GM04503 (cell line): ENCODE measurements around the gene R3HCC1L.
A peak's percentile ranks its signal among the peaks of the same experiment; 100 is the strongest.

Experiments used
- DNase-seq: peaks from one replicate; pipeline ENCODE4 v3.0.0-alpha.2; 2012; ENCODE audit warnings: low read depth

R3HCC1L gene

DNA sequence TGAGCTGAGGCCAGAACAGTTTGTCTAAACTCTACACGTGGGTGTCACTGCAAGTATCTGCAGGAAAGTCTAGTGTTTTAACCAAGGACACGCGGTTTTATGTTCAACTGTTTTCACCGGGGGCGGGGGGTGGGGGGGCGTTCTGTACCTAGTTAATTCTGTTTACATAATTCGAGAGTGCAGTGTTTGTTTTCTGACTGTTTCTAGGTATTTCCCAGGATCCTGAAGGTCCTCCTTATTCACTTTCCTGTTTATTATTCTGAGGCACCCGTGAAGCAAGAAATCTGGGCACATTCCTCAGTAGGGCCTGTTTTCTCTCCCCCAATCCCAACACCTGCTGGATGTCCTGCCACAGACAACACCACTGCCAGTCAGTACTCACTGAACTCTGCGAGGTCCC, 125.9 kb downstream of the R3HCC1L start:
- no peak for DNase-seq

GRCh38 chr10:98260752-98261151, 126.3 kb downstream of the R3HCC1L start:
- DNase-seq, result no peak

DNA sequence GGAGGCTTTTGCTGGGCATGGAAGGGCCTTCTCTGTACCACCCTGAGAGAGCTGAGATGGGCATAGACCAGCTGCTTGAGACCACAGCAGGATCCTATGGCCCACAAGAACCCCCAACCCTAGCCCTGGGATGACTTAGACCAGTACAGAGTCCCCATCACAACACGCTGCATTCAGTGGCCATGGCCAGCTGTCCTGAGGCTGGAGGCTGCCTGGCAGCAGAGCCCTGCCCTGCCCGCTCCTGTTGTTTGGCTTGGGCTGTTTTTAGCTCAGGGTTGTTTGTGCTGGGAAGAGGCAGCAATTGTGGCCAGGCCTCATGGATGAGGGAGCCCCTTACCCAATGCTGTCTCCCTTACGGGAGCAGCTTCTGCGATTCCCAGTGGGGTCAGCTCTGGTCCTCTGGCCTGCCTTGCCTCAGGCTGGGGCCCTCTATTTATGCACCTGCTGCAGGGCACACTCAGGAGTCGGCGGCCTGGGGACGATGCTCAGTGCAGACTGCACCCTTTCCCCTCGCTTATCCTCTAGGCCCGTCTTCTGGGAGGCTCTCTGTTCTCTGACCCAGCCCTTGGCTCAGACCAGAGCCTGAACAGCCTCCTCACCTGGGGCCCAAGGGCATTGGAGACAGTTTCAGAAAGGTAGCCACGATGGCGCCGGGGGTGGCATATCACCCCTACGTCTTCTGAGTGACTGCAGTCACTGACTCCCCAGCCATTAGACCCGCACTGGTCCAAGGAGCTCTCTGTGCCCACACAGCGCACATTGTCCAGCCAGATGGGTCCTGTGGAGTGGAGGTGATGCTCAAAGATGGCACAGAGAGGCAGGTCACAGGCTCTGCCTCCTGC, 127.2 kb downstream of the R3HCC1L start:
- DNase-seq, result no peak

GRCh38 chr10:98262571-98262970, 128.1 kb downstream of the R3HCC1L start:
- no peak for DNase-seq

DNA sequence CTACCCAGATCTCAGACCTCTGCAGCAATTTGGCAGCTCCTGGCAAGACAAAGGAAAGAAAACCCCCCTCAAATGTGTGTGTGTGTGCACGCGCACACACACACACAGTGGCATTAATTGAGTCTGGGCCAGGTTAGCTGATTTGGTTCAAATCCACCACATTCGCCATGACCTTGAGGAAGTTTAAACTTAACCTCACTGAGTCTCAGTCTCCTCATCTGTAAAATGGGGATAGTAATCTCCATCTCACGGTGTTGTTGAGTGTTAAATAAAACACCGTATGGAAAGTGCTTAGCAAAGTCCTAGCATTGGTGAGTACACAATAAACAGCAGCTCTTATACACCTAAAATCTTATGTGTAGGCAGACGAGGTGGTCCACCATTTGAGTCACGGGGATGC, 128.6 kb downstream of the R3HCC1L start:
- DNase-seq, result no peak

- no peak for DNase-seq
These were observed 130.1 kb downstream of the R3HCC1L start for GRCh38 chr10:98264378-98265065.

DNA sequence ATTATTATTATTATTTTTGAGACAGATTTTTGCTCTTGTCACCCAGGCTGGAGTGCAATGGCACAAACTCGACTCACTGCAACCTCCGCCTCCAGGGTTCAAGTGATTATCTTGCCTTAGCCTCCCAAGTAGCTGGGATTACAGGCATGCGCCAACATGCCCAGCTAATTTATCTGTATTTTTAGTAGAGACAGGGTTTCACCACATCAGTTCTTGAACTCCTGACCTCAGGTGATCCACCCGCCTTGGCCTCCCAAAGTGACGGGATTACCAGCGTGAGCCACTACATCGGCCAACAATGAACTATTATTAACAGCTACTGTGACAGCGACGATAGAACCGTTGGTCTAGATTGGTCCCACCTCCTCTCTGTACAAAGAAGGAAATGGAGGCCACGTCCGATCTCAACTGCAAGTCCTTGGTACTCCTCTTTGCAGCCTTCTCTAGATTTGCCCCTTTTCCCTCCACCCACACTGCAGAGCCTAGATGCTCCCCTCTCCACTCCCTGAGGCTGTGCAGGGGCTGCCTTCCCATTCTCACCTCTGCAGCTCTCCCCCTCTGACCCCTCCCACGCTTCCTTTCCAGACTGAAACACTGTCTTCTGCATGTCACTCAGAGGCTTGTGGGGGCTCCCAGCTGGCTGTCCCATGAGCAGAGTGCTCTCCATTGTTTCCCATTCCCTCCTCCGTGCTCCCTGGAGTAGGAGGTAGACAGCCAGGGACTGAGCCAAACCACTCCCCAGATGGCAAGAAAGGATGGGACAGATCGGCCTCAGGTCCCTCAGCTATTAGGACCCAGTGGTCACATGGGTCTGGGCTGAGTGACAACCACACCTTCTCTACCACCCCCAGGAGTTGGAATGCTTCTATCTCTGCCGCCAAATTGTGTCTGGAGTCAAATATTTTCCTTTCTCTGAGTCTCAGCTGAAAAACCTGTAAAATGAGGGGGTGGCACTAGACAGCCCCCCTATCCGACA, 131.2 kb downstream of the R3HCC1L start:
- DNase-seq, result no peak

GRCh38 chr10:98266647-98267046, 132.2 kb downstream of the R3HCC1L start:
- DNase-seq, result no peak

- DNase-seq, result no peak
These were observed 132.8 kb downstream of the R3HCC1L start for GRCh38 chr10:98267069-98267893.

- DNase-seq, result no peak
These were observed 133.6 kb downstream of the R3HCC1L start, which contains the start of gene LOXL4 for GRCh38 chr10:98267894-98268693. TSS of gene LOXL4 (minus strand) at chr10:98268194. CDS start at chr10:98263019, 5,175 bp downstream.

DNA sequence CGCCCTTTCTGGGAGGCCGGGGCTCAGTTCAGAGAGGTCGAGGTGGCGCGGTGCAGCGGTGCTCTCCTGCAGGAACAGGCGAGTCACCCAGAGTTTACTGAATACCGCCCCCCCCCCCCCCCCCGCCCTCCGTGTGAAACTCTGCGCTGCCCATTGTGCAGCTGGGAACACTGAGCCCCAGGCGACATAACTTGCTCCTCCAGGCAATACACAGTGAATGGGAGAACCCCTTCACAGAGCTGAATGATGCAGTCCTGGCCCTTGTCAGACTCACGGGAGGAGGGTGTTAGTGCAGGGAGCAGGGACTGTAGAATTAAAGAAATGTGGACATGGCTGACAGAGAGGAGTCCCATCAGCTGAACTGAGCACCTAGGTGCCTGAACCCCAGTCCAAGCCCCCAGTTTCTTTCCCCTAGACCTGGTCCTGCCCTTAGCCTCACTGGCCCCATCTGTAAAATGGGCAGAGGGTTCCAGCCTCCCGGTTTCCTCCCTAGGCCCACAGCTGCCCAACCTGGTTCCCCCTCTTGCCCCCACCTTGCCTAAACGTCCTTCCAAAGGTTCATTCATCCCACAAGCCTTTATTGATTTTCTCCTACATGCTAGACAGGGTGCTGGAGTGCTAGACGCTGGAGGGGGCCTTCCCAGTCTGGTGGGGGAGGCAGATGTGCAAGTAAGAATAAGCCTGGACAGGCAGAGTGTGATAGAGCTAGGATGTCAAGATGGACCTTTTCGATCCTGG, 134.4 kb downstream of the R3HCC1L start:
- DNase-seq, result no peak

GRCh38 chr10:98269435-98269912, 135.0 kb downstream of the R3HCC1L start:
- peak; percentile 60 for DNase-seq

DNA sequence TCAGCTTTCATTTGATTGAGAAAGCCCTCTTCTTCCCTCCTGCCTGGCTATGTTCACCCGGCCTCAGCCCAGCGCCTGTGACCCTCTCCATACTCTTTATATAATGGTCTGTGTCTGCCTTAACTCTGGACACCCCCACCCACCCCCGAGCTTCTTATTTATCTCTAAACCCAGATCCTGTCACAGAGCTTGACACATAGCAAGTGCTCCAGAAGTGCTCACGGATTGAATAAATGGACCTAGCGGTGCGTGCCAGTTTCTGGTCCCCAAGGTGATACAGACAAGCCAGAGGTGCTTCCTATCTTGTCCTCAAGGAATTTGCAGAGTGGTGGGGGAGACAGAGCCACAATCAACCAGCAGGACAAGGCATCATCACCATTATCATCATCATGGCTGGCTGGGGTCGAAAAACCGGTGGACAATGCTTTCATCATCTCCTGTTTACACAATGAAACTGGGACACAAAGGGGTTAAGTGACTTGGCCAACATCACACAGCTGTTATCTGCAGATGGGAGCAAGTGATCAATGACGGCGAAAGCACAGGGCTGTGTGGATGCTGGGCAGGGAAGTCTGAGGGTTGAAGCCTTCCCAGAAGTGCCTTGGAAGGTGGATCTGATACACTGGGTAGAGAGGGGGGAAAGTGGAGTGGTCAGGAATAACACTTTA, 135.8 kb downstream of the R3HCC1L start:
- no peak for DNase-seq

- no peak for DNase-seq
These were observed 136.3 kb downstream of the R3HCC1L start for GRCh38 chr10:98270786-98271185.

GRCh38 chr10:98272245-98272644, 137.8 kb downstream of the R3HCC1L start:
- DNase-seq, result no peak

DNA sequence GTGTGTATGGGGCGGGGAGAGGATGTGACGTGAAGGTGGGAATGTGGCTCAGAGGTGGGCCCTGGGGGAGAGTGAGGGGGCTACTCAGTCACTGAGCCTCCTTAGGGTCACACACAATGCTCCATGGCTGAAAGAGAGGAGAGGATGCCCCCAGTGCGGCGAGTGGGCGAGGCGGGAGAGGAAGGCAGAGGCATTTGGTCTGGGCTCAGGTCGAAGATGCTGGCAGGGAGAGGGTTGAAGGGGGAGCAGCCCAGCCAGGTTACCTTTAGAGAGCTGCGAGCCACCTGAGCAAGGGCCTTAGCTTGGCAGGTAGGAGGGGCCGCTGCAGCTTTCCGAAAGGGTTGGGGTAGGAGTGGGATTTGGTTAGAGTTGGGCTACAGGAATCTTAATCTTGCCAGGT, 138.2 kb downstream of the R3HCC1L start:
- no peak for DNase-seq

DNA sequence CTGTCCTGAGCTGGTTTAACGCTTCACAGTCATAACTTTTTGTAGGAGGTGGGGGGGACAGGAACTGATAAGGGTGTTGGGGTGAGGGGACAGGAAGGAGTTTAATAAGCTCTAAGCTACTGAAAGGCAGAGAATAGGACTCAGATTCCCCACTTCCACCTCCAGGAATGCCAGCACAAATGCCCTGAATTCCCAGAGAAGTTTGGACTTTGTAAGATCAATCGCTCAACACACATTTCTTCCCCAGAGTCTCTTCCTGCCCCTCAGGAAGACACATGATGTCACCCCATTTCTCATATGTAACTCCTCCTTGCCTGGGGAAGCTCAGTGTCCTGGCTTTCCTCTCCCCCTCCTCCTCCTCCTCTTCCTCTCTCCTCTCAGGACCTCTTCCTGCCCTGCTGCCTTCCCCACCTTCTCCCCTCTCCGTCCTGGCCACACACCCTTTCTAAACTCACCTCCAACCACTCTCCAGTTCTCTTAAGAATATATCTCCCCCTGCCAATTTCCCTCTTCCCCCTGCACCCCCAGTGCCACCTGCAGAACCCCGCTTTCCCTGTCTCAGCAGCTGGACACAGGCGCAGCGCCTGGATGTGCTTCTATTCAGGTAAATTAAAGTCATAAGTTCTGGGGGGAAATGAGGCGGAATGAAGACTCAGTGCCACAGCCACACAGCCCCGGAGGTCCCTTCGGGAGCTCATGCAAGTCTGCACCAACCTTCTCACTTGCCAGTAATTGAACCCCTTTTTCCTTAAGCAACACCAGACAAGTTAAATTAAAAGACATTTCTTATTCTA, 138.8 kb downstream of the R3HCC1L start:
- DNase-seq, result no peak

DNA sequence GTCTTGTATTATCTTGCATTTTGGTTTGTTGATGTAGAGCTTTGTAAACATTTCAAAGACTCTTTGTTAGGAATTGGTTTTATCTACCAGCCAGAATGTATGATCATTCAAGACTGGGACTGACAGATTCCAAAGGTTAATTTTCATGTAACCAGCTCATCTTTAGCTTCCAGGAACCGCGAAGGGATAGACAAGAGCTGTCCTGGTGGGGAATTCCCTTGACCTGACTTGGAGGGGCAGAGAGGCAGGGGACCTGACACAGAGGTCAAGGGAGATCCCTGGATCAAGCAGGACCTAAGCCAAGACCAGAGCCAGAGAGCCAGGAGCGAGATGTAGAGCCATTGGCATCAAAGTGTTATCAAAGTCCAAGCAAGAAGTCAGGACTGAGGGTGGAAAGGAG, 140.1 kb downstream of the R3HCC1L start:
- no peak for DNase-seq
